GM12892 (cell line): Measurements from ENCODE around the gene SH3BP4.

Source experiments
- DNase-seq: peaks from one replicate; pipeline ENCODE4 v3.0.0; 2011; ENCODE audit not compliant: insufficient read length
- FAIRE-seq: peaks from 2 replicates; lab custom pipeline; 2011; peaks lifted over from hg19 to GRCh38; lab: Jason Lieb, UNC
- POLR2A ChIP-seq: IDR thresholded peaks from 2 replicates; pipeline ENCODE4 v1.6.1; 2011; ENCODE audit warnings: low read depth, low read length, control low read depth
- POLR2AphosphoS5 ChIP-seq: IDR thresholded peaks from 2 replicates; pipeline ENCODE4 v1.6.1; 2011; ENCODE audit warnings: low read depth, low read length, control low read depth
- TAF1 ChIP-seq: IDR thresholded peaks from 2 replicates; pipeline ENCODE4 v1.6.1; 2011; ENCODE audit warnings: low read depth, mild to moderate bottlenecking, control low read depth, low read length, borderline replicate concordance

The SH3BP4 gene

GRCh38 chr2:234980451-234981187 is 28.8 kb downstream of the SH3BP4 start:
- no peak for FAIRE-seq

GRCh38 chr2:234981197-234982095 is 29.6 kb downstream of the SH3BP4 start:
- DNase-seq (no peak), FAIRE-seq (no peak)
- TF ChIP-seq POLR2A (no peak), POLR2AphosphoS5 (no peak), TAF1 (no peak)

More at GRCh38 chr2:234980451-234981187, 28.8 kb downstream of the SH3BP4 start:
- TF ChIP-seq POLR2A, result no peak
- no peak for TF ChIP-seq TAF1
- no peak for TF ChIP-seq POLR2AphosphoS5
- DNase-seq, result no peak

GRCh38 chr2:234982096-234982834 is 30.4 kb downstream of the SH3BP4 start:
- FAIRE-seq (no peak), DNase-seq (no peak)
- TF ChIP-seq TAF1 (no peak), POLR2A (no peak), POLR2AphosphoS5 (no peak)

- FAIRE-seq, result no peak
- TF ChIP-seq POLR2A (no peak), POLR2AphosphoS5 (no peak), TAF1 (no peak)
- no peak for DNase-seq
These were observed 31.4 kb downstream of the SH3BP4 start for GRCh38 chr2:234983011-234983726.

GRCh38 chr2:234985608-234986245 is 33.9 kb downstream of the SH3BP4 start:
- no peak for DNase-seq
- no peak for FAIRE-seq
- no peak for TF ChIP-seq POLR2A
- no peak for TF ChIP-seq POLR2AphosphoS5
- no peak for TF ChIP-seq TAF1

- DNase-seq, result no peak
- TF ChIP-seq TAF1 (no peak), POLR2AphosphoS5 (no peak), POLR2A (no peak)
- no peak for FAIRE-seq
These were observed 34.6 kb downstream of the SH3BP4 start for GRCh38 chr2:234986390-234986789.

- FAIRE-seq, result no peak
- no peak for TF ChIP-seq POLR2A
- no peak for TF ChIP-seq POLR2AphosphoS5
- TF ChIP-seq TAF1, result no peak
- DNase-seq, result no peak
These were observed 35.3 kb downstream of the SH3BP4 start for GRCh38 chr2:234986876-234987720.

GRCh38 chr2:234987754-234988153 is 35.9 kb downstream of the SH3BP4 start:
- DNase-seq (no peak), FAIRE-seq (no peak)
- TF ChIP-seq TAF1 (no peak), POLR2A (no peak), POLR2AphosphoS5 (no peak)

GRCh38 chr2:234988491-234988890 is 36.7 kb downstream of the SH3BP4 start:
- DNase-seq (no peak), FAIRE-seq (no peak)
- TF ChIP-seq POLR2AphosphoS5 (no peak), POLR2A (no peak), TAF1 (no peak)
